ENCODE results near the gene MTTP.
"Not testable (repeated sequence)": the region's sequence is repeated elsewhere in the genome, so short reads cannot be mapped to it uniquely, and the experiment has no call there.

MTTP gene

GRCh38 chr4:99574530-99575324 is at the start of gene MTTP:
Gene MTTP (plus strand): TSS chr4:99574824. CDS start chr4:99574910, 86 bp downstream.
- DNase-seq (ENCODE audit: extremely low read depth in 1 of 2, low read depth in 1 of 2): no peak

- DNase-seq (ENCODE audit: extremely low read depth in 1 of 2, low read depth in 1 of 2): no peak
These were observed 45.4 kb upstream of the MTTP start for GRCh38 chr4:99529228-99529627.

- no peak for DNase-seq (ENCODE audit: extremely low read depth in 1 of 2, low read depth in 1 of 2)
These were observed 44.7 kb upstream of the MTTP start for GRCh38 chr4:99529956-99530355.

- DNase-seq (ENCODE audit: extremely low read depth in 1 of 2, low read depth in 1 of 2): not testable (repeated sequence)
These were observed 39.9 kb upstream of the MTTP start for GRCh38 chr4:99534699-99535098.

- DNase-seq (ENCODE audit: extremely low read depth in 1 of 2, low read depth in 1 of 2): no peak
These were observed 38.4 kb upstream of the MTTP start for GRCh38 chr4:99536271-99536670.

GRCh38 chr4:99536848-99537247 is 37.8 kb upstream of the MTTP start:
- no peak for DNase-seq (ENCODE audit: extremely low read depth in 1 of 2, low read depth in 1 of 2)

- DNase-seq (ENCODE audit: extremely low read depth in 1 of 2, low read depth in 1 of 2): no peak
These were observed 37.0 kb upstream of the MTTP start for GRCh38 chr4:99537674-99538073.

- DNase-seq (ENCODE audit: extremely low read depth in 1 of 2, low read depth in 1 of 2): no peak
These were observed 34.2 kb upstream of the MTTP start for GRCh38 chr4:99540277-99540939.

GRCh38 chr4:99552872-99553271 is 21.8 kb upstream of the MTTP start:
- DNase-seq (ENCODE audit: extremely low read depth in 1 of 2, low read depth in 1 of 2): no peak

GRCh38 chr4:99563310-99564186 is 11.1 kb upstream of the MTTP start, which contains the start of gene TRMT10A:
Gene TRMT10A (minus strand): TSS chr4:99564039. CDS start chr4:99559338, 4,701 bp downstream.
- peak; percentile 90 to 97 for DNase-seq (ENCODE audit: extremely low read depth in 1 of 2, low read depth in 1 of 2)

- DNase-seq (ENCODE audit: extremely low read depth in 1 of 2, low read depth in 1 of 2): no peak
These were observed 9.7 kb upstream of the MTTP start for GRCh38 chr4:99564921-99565320.

GRCh38 chr4:99571883-99572282 is 2.7 kb upstream of the MTTP start:
- no peak for DNase-seq (ENCODE audit: extremely low read depth in 1 of 2, low read depth in 1 of 2)

GRCh38 chr4:99572527-99573240 is 1.9 kb upstream of the MTTP start:
- DNase-seq (ENCODE audit: extremely low read depth in 1 of 2, low read depth in 1 of 2): no peak

GRCh38 chr4:99573735-99574368 is 772 bp upstream of the MTTP start:
- DNase-seq (ENCODE audit: extremely low read depth in 1 of 2, low read depth in 1 of 2): no peak

- no peak for DNase-seq (ENCODE audit: extremely low read depth in 1 of 2, low read depth in 1 of 2)
These were observed 4.1 kb downstream of the MTTP start for GRCh38 chr4:99578714-99579113.

- no peak for DNase-seq (ENCODE audit: extremely low read depth in 1 of 2, low read depth in 1 of 2)
These were observed 10.9 kb downstream of the MTTP start for GRCh38 chr4:99585516-99585915.

- DNase-seq (ENCODE audit: extremely low read depth in 1 of 2, low read depth in 1 of 2): no peak
These were observed 11.7 kb downstream of the MTTP start for GRCh38 chr4:99586322-99586721.

- no peak for DNase-seq (ENCODE audit: extremely low read depth in 1 of 2, low read depth in 1 of 2)
These were observed 12.2 kb downstream of the MTTP start for GRCh38 chr4:99586797-99587196.

- DNase-seq (ENCODE audit: extremely low read depth in 1 of 2, low read depth in 1 of 2): no peak
These were observed 12.7 kb downstream of the MTTP start for GRCh38 chr4:99587309-99587708.

- DNase-seq (ENCODE audit: extremely low read depth in 1 of 2, low read depth in 1 of 2): no peak
These were observed 13.2 kb downstream of the MTTP start for GRCh38 chr4:99587803-99588202.

Data from stimulated activated CD8-positive, alpha-beta memory T cell treated with anti-CD3 and anti-CD28 coated beads, Interleukin-7, amount 100 ng/mL, for 48 hours (primary cell).